Activated gamma-delta T cell treated with anti-CD3 and anti-CD28 coated beads, Interleukin-2, amount 50 U/mL, for 16 hours (primary cell): Measurements from ENCODE around the gene GRIN3A.
"Not testable (repeated sequence)": the region's sequence is repeated elsewhere in the genome, so short reads cannot be mapped to it uniquely, and the experiment has no call there.

ENCODE experiments used
- DNase-seq: peaks from one replicate; pipeline ENCODE4 v3.0.0-alpha.2; 2020; ENCODE audit warnings: low read depth

The GRIN3A gene

GRCh38 chr9:101738566-101739183, at the start of gene GRIN3A:
Gene GRIN3A (minus strand): TSS chr9:101738647. CDS start chr9:101737979, 668 bp downstream.
- DNase-seq: no peak

GRCh38 chr9:101787891-101788290, 49.4 kb upstream of the GRIN3A start:
- DNase-seq: no peak

GRCh38 chr9:101778332-101778731, 39.9 kb upstream of the GRIN3A start:
- no peak for DNase-seq

DNA sequence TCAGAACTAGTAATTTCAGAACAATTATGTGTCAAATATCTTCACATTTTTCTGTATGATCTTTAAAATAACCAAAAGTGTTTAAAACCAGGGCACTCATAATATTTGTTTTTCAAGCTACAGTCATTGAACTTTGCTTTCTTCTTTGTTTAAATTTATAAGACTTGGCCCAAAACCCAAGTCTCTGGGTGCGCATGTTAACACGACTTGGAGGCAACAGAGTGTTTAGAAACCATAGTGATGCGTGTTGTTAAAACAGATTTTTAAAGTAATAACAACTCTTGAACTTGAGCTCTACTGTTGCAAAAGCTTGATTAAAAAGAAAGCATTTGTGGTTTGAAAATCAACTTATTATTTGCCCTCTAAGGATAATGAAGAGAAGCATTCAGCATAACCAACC, 26.0 kb upstream of the GRIN3A start:
- no peak for DNase-seq

DNA sequence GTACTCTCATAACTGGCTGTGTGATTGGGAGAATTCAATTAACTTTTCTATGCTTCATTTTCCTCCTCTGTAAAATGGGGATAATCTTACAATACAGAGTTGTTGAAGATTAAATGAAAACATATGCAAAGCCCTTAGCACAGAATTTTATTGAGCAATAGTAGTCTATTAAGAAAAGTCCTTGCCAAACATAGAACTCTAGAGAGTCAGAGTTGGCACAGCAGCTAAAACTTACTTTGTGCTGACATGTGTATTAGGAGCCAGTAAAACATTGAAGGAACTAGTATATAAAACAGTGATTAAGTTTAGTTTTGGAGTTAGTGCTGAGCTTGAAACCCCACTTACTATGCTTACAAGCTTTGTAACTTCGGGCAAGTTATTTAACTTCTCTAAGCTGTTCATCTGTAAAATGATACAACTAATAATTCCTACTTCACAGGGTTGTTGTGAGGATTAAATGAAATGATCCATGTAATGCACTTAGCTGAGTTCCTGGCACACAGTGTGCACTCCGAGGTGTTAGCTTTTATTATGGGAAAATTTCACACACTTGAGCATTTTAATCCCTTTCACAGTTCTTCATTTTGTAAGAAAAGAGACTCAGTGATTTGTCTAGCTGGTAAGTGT, 20.0 kb upstream of the GRIN3A start:
- DNase-seq: no peak

- no peak for DNase-seq
Observed at GRCh38 chr9:101753716-101754115, 15.3 kb upstream of the GRIN3A start.

- no peak for DNase-seq
Observed at GRCh38 chr9:101751895-101752294, 13.4 kb upstream of the GRIN3A start.

DNA sequence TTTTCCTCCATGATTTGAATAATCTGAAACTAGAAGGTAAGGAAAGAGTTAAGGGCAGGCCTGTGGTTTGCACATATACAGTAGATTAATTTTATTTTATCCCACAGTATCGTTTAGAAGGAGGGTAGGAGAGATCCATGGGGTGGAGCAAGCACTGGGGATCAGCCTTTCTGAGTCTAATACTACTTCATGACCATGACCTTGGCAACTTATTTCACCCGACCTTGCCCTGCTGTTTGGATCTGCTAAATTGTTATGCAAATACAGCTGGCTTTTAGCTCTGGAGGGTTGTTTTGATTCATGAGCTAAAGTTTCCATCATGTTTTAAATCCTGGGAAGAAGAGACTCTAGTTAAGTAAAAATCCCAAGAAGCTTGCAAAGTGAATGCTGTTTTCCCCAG, 864 bp upstream of the GRIN3A start:
- DNase-seq: no peak

- no peak for DNase-seq
Observed at GRCh38 chr9:101737705-101738565, 512 bp downstream of the GRIN3A start.

DNA sequence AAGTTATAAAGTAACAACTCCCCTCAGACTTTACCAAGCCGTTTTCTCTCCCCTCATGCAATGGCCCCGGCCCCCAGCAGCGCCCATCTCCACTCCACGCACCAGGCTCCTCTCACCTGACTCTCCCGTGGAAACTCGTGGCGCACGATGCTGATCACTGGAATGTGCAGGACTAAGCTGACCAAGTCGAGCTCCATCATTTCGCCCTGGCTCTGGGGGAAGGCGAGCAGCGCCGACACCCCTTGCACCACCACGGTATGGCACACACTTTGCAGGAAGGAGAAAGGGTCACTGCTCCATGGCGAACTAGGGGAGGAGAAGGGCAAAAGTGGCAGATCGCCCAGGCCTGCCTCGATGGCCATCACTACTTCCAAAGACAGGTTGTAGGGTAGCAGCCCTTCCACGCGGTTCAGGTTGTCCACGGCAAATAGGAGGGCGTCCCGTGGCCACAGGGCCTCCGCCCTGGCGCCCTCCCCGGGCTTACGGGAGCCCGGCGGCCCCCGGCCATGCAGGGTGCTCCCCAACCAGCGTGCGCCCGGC, 1.2 kb downstream of the GRIN3A start:
- DNase-seq: no peak

DNA sequence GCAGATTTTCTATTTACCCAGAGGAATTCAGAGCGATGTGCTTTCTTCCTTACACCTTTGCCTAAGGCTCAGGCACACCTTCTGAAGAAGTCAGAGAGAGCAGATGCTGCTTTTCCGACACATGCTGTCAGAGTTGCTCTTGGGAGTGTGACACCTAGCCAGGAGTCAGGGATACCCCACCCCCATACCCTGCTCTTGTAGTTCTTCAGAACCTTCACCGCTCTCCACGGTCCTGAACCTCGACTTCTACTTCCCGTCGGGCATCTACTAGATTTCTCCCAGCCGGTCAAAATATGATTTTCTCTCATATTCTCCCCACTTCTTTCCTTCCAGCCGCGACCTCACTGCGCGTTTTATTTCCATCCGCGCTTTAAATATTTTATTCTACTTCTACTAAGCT, 1.7 kb downstream of the GRIN3A start:
- no peak for DNase-seq

GRCh38 chr9:101731429-101731828, 7.0 kb downstream of the GRIN3A start:
- DNase-seq: no peak

DNA sequence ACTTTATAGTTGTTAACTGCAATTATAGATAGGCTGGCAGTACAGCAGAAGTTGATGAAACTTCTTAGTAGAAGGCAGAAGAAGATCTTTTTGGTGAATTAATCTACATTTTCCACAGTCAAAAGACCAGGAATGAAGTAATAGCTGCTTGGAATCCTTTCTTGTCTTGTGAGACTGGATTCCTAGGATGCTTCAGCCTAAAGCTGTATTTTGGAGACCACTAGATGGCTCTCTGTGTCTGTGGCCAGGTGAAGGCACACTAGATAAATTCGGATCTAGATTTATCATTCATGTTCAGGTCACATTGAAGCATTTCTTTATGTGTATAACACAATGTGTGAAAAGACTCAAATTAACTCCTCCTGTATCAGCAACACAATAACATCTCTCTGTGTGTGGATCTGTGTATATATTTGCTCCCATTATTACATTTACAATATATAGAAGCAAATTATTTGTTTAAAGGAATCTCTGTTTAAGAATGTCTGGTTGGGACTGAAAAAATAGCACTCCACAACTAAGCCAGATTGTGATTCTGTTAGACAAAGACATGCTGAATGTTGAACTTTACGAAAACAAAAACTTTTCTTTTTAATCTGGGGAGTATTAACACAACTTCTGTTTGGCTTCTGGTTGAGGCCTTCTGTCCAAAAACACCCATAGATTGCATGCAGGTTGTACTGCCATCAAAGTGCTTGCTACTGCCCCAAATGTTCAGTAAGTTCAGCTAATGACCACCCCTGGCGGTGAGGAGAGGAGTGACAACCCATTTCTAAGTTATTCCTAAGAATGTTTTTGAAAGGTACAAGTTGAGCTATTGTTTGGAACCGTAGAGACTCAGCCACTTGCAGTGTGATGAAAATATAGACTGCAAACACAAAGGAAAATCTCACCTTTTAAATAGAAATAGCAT, 10.6 kb downstream of the GRIN3A start:
- DNase-seq: no peak

- not testable (repeated sequence) for DNase-seq
Observed at GRCh38 chr9:101724271-101724670, 14.2 kb downstream of the GRIN3A start.

GRCh38 chr9:101718192-101718591, 20.3 kb downstream of the GRIN3A start:
- DNase-seq: no peak

- DNase-seq: no peak
Observed at GRCh38 chr9:101716629-101717028, 21.8 kb downstream of the GRIN3A start.

- no peak for DNase-seq
Observed at GRCh38 chr9:101711330-101711941, 27.0 kb downstream of the GRIN3A start.

DNA sequence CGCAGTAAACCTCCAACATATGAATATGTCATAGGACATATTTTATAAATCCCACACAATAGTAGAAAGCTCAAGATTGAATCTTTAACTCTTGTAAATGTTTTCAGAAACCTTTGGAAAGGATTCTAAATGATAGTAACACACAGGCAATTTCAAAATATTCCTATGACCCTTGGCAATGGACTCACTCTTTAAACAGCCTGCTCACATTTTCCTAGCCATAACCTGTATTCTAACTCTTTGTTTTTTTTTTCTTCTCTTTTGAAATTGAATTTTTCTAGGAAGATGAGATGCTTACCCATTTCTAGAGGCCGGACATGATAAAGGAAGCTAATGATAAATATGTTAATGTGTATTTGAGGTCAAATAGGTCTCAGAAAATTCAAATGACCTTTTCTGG, 29.6 kb downstream of the GRIN3A start:
- no peak for DNase-seq

DNA sequence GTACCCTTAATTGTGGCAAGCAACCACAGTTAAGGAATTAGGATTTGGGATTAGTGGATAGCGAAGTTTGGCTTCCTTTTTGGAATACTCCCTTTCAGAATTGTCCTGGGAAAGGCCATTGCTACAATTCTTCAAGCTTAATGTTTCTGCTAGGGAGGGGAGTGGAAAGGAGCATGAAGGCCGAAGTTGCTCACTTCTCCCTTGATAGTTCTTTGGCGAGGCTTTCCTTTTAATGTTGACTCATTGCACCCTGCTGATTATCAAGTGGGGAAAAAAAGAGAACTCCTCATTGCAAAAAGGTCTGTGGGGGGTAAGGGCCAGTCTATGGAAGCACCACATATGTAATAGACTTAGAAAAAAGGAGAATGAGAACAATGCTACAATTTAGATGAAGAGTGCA, 30.7 kb downstream of the GRIN3A start:
- DNase-seq: no peak

DNA sequence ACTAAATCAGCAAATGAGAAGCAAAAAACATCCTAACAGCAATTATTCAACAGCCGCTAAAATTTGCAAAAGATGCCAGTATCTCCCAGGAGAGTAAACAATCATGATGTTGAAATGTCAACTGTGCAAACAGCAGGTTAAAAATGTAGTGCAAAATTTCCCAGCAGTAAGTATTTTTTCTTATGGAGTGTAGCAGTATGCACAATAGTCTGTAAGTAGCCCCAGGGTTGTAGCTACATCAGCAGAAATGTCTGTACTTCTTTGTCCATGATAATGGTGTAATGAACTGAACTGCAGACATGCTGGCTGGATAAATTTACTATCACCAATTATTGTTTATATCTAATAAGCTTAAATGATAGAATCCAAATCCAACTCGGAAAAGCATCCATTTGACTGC, 31.4 kb downstream of the GRIN3A start:
- DNase-seq: no peak

DNA sequence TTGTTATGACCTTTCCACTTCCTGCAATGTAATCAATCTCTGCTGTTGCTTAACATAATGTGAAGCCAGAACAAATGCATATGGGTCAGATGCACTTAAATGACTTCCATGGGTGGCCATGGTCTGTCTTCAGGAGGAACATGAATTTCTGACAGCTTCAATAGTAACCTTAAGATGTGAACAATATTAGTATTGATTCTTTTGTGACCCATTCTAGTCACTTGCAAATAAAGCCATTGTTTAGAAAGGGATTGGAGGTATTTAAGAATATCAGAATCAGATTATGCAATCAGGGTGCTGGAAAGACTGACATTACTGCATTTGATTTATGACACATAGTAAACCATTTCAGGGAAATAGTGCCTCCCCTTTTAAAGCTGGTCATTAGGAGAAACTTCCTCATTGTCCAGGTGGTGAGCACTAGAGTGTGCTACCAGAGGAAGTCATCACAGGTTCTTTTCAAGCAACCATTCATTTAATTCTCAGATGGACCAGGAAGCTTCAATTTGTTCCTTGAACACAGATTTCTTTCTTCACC, 32.1 kb downstream of the GRIN3A start:
- no peak for DNase-seq
